ENCODE results near the gene SLC23A1.

The SLC23A1 gene

GRCh38 chr5:139406963-139407362 is 23.9 kb upstream of the SLC23A1 start:
- no peak for DNase-seq

GRCh38 chr5:139404484-139404840 is 21.4 kb upstream of the SLC23A1 start:
- DNase-seq = no peak

DNA sequence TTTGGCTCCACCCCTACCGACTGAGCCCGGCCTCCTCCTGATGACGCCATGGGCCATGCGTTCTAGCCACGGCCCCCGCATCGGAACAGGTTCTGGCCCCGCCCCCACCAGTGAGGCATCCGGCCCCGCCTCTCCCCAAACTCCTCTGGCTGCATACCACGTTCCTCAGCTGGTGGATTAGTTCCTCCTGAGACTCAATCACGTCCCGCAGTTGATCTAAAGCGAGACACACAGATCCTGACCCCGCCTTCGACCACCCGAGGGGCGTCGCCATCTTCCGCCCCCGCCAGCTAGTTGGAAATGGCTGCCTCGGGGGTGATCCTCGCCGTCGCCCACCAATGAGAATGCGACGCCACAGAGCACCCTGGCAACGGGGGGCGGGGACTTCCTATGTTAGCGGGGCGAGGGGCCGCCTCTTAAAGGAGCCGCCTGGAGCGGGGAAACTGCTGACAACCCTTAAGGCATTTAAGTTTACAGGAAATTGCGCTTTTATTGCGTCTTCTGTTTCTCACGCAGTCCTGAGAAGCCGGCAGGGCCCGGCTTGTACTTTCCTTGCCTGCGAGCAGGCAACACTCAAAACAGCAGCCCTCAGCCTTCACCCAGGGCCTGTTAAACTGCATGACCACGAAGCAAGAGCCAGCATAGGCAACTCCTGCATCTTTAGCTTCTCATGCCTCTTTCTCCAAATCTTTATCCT is 20.8 kb upstream of the SLC23A1 start, which contains the start of gene SPATA24:
Gene SPATA24 (minus strand): TSS at position 303 of the 697 bp plus-strand sequence. CDS start 29 bp downstream, at position 274.
- peak; percentile 87 for DNase-seq

GRCh38 chr5:139403418-139403786 is 20.3 kb upstream of the SLC23A1 start:
- DNase-seq = no peak

DNA sequence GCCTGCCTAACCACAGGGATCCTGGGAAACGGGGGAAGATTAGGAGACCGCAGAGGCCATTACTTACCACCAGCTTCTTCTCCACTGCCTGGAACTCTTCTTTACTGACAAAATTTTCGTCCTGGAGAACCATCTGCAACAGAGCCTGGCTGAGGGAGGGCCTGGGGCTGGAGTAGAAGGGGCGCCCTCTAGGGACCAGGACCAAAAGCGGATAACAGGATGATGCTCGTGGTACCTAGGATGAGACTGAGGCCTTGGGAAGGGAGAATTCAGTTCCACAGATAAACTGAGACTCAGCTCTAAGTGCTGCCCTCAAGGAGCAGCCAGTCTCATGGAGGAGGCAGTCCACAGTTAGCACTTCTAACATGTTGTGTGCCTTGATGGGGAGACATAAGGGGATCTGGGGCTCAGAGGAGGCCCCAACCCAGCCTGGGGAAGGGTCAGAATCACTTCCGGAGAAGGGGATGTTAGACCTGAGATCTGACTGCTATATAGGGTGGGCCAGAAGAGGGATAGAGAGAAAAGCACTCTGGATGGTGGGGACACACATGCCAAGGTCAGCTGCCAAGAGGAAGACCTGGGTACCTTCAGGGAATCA is 19.6 kb upstream of the SLC23A1 start:
- DNase-seq = peak; percentile 23

GRCh38 chr5:139401546-139401945 is 18.4 kb upstream of the SLC23A1 start:
- DNase-seq = no peak

- no peak for DNase-seq
Measured at GRCh38 chr5:139399501-139400121, 16.5 kb upstream of the SLC23A1 start.

- no peak for DNase-seq
Measured at GRCh38 chr5:139397921-139398320, 14.8 kb upstream of the SLC23A1 start.

- no peak for DNase-seq
Measured at GRCh38 chr5:139396691-139397090, 13.6 kb upstream of the SLC23A1 start.

DNA sequence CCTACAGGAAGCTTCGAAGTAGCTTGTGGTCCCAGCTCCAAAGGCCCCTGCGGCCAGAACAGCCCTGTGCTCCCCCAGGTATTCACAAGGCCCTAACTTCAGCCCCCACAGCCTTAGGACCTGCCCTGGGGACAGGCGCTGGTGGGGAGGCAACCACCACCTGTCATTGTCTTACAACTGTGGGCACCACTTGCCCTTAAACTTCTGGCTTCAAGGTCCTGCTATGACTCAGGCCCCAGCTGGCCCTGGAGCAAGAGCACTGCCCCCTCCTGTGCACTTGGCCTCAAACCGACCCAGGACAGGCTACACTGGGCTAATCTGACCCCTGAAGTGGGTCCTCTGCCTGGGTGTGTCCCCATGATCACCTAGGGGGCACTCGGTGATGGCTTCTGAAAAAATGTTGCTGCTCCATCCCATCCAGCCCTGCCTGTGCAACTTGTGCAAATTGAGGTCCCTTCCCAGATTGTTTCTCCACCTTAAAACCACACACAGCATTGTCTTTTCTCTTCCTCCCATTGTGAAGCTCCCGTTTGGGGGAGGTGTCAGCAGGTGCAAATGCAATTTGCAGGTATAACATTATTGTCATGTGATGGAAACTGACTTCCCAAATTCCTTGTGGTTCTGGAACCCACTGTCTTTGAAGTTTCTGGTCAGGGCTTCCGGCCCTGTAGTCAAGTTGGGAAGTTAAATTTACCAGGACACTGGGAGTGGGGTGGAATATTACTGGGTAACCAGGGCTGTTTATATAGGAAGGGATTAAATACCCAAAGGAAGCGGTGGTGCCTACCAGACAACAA is 12.9 kb upstream of the SLC23A1 start:
- DNase-seq = no peak

GRCh38 chr5:139394654-139395566 is 11.8 kb upstream of the SLC23A1 start, which contains the start of gene PROB1:
Gene PROB1, minus strand, starts transcription at chr5:139395104. Its CDS starts 23 bp downstream, at chr5:139395081.
- no peak for DNase-seq

GRCh38 chr5:139394123-139394653 is 11.1 kb upstream of the SLC23A1 start:
- DNase-seq = no peak

- no peak for DNase-seq
Measured at GRCh38 chr5:139393497-139394122, 10.5 kb upstream of the SLC23A1 start.

DNA sequence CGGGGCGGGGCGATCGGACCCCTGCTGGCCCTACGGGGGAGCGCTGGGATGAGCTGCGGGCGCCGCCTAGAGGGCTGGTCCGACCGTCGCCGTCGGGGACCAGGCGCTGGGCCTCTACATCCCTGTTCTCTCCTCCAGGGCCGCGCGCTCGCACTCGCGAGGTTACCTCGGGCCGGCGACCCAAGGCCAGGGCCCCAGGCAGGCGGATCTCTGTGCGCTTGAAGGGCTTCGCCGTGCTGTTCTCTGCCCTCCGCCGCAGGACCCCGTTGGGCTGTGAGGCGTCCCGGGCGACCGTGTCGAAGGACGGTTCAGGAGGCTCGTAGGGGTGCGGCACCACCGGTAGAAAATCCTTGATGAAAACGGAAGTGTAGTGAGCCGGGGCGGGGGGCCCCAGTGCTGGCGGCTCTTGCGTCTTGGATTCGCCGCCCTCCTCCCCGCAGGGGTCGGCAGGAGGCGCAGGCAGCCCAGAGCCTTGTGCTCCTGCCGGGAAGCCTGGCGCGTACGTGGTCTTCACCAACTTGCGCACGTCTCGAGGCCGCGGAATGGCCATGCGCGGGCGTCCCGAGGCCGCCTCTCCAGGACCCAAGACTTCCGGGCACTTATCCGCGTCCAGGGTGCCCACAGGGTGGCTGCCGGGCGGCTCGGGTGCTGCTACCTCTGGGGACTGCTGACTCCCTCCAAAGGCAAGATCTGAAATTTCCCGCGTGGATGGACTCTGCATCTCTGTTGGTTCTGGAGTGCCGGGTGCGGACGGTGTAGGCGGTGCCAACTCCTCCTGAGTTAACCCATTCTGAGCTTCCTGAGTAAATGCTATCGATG is 9.8 kb upstream of the SLC23A1 start:
- DNase-seq = no peak

- DNase-seq = no peak
Measured at GRCh38 chr5:139392324-139392677, 9.2 kb upstream of the SLC23A1 start.

DNA sequence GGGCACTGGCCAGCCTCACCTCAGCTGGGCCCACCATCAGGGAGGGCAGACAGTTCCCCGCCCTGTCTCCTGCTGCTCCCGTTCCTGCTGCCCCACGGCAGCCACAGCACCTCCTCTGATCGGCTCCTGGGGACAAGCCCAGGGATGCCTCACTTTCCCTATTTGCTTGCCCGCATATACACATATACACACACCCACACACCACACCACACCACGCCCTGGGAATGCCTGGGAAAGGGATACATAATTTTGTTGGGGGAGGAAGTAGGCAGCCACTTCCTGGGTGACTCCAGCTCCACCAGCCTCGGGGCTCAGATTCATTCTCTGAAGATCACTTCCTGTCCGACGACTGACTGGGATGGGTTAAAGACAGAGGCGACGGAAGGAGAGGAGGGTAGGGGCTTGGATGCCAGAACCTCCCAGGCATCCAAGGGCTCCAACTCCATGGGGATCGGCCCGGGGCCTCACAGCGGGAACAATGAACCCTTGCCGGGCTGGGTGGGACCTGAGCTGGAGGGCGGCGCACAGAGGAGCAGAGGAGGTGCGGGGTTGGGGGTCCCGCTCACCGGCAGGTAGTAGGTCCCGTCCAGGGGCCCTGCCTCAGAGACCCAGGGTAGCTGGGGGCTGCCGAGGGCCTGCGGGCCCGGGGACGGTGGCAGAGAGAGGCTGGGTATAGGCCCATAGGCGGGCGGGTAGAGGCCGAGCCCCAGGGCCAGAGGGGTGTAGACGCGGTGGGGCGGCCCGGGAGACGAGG is 8.7 kb upstream of the SLC23A1 start:
- DNase-seq = no peak

DNA sequence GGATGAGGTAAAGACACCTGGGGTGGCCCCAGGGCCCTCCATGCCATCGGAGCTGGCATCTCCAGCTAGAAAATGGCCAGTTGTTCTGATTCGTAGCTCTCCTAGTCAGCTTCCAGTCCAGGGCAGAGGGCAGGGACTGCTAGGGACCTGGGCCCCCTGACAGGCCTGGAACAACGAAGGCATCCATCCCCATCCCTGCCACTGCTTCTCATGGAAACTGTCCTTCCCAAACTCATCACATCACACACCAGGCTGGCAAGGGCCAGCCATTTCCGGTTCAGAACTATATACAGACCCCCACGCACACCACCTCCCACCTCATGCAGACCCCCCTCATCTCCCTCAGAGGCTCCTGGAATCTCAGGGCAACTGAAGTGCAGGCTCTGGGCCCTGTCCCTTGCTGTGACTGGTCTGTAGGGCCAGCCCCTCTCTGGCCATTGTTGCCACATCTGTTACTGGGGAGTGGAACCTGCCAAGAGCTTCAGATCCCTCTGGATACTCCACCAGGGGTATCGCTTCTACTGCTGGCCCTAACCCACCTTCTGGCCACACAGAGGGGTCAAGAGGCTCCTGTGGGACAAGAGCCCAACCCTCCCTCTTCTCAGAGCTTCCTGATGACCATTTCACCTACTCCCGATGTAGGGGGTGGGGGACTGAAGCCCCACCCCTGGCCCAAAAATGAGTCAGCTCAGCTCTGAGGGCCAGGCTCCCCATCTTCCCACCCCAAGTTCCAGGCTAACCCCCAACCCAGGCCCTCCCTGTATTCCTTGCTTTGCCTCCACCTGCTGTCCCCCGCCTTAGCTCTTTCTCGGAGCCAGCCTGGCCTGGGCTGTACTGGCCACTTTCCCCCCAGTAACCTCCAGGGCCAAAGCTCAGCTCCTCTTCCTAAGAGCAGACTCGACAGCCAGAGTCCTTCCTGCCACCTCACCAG is 7.8 kb upstream of the SLC23A1 start:
- DNase-seq = no peak

GRCh38 chr5:139389701-139390638 is 6.9 kb upstream of the SLC23A1 start, which contains the start of gene MZB1:
Gene MZB1, minus strand, starts transcription at chr5:139389913. Its CDS starts 57 bp downstream, at chr5:139389856.
- DNase-seq = no peak

Measured in NCI-H1694 treated with DMSO at 0.1 percent for 48 hours (cell line).